ENCODE data around the gene TEX10.

DNA sequence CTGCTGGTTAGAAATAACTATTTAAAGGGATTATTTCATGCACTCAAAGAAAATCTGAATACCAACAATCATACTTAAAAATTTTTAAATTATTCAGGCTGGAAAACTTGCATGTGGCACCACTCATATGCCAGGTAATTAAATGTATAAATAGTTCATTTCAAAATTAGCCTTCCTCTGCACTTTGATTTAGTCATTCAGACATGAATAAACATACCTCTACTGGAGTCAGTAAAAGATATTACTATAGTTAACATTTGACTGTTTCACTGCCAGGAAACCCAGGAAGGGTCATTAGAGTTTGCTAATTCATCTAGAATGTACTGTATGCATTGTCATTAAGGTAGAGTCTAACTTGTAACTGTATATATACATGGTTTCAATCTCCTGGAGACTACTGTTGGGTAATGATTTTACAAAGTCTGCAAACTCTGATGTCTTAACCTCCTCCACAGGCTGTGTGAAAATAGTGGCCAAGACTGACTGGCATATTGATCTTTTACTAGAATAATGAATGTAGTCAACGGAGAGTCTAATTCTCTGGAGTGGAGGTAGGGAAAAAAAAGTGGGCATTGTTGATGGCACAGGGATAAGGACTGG, 43.7 kb downstream of the TEX10 start:
- TF ChIP-seq POLR2AphosphoS5 (IDR thresholded peaks at IDR 0.05; ENCODE audit: low read depth, low read length), result no peak
- no peak for TF ChIP-seq POLR2A (IDR thresholded peaks at IDR 0.05; ENCODE audit: low read depth, low read length)
- TF ChIP-seq TAF1 (IDR thresholded peaks at IDR 0.05; ENCODE audit: low read depth, low read length), result no peak

Data from GM12891 (cell line).